IPS DF 4.7 (cell line): ENCODE data around the gene KLK15.

Experiments used
- DNase-seq: peaks from one replicate; pipeline ENCODE4 v3.0.0-alpha.2; 2013; ENCODE audit warnings: low spot score; ENCODE audit errors: extremely low read depth

The KLK15 gene

DNA sequence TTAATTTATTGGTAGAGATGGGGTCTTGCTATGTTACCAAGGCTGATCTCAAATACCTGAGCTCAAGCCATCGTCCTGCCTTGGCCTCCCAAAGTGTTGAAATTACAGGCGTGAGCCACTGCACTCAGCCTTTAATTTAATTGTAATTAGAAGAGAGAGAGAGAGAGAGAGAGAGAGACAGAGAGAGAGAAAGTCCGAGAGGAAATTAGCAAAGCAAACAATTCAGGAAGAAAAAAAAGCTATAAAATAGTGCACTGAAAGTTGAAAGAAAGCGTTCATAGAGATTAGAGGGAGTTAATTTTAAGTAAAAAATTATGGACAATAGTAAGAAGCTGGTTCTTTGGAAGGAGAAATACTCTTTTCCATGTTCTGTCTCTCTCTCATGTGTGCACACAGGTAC lies 56.1 kb downstream of the KLK15 start:
- DNase-seq, result no peak

DNA sequence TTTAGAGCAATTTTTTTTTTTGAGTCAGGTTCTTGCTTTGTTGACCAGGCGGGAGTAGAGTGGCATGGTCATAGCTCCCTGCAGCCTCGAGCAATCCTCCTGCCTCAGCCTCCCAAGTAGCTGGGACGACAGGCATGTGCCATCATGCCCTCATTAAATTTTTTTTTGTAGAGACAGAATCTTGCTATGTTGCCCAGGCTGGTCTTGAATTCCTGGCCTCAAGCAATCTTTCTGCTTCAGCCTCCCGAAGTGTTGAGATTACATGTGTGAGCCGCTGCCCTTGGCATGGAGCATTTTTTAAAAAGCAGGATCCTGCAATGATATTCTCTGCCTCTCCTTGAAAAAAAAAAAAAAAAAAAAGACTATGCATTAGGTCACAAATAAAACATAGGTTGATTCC lies 57.2 kb downstream of the KLK15 start:
- DNase-seq, result no peak
